ENCODE measurements around the gene TTC34. TPM values are rescaled to one million over a fixed set of nuclear protein-coding genes. Genes with fewer than 3 reads are reported as not detected.
A peak's percentile ranks its signal among the peaks of the same experiment; 100 is the strongest.

Gene TTC34
- total and polyA plus RNA-seq, 2 of the 13 experiments (the other 11 are each of a cell fraction or from before 2014, with no cell fraction given) = 0.07 to 0.11 TPM

GRCh38 chr1:2801535-2802291 lies at the start of gene TTC34 (continued):
- TF ChIP-seq ZBTB38 (CRISPR knock-in tag; IDR thresholded peaks at IDR 0.05) (no peak), LCORL (IDR thresholded peaks at IDR 0.05) (no peak), LCORL (CRISPR knock-in tag; IDR thresholded peaks at IDR 0.05) (no peak), MED1 (CRISPR knock-in tag; IDR thresholded peaks at IDR 0.05) (no peak), ZFX (CRISPR knock-in tag; IDR thresholded peaks at IDR 0.05; ENCODE audit: low read depth) (no peak), AGO2 (optimal IDR thresholded peaks at IDR 0.05; ENCODE audit: low read depth, low read length) (no peak), ZNF234 (CRISPR knock-in tag; conservative IDR thresholded peaks at IDR 0.05) (no peak), NR3C1 (CRISPR knock-in tag; IDR thresholded peaks at IDR 0.05) (no peak), NKX3-1 (CRISPR knock-in tag; IDR thresholded peaks at IDR 0.05) (no peak), RFX5 (IDR thresholded peaks at IDR 0.05; ENCODE audit: low read depth, low read length) (no peak), ZNF382 (CRISPR knock-in tag; IDR thresholded peaks at IDR 0.05; ENCODE audit: borderline replicate concordance) (no peak), CTCF (CRISPR knock-in tag; IDR thresholded peaks at IDR 0.05) (peak; percentile 77), HHEX (CRISPR knock-in tag; IDR thresholded peaks at IDR 0.05) (no peak), ARID2 (CRISPR knock-in tag; IDR thresholded peaks at IDR 0.05; ENCODE audit: borderline replicate concordance) (no peak), FOXA1 (IDR thresholded peaks at IDR 0.05) (no peak), FOXA1 (CRISPR knock-in tag; IDR thresholded peaks at IDR 0.05) (peak; percentile 84), PITX1 (CRISPR knock-in tag; IDR thresholded peaks at IDR 0.05) (no peak), DNMT1 (CRISPR knock-in tag; IDR thresholded peaks at IDR 0.05) (no peak)
- TF ChIP-seq, protein P1, sequence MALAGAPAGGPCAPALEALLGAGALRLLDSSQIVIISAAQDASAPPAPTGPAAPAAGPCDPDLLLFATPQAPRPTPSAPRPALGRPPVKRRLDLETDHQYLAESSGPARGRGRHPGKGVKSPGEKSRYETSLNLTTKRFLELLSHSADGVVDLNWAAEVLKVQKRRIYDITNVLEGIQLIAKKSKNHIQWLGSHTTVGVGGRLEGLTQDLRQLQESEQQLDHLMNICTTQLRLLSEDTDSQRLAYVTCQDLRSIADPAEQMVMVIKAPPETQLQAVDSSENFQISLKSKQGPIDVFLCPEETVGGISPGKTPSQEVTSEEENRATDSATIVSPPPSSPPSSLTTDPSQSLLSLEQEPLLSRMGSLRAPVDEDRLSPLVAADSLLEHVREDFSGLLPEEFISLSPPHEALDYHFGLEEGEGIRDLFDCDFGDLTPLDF (CRISPR knock-in tag; IDR thresholded peaks at IDR 0.05) = no peak

Measured in HepG2 (cell line).